ENCODE results near the gene CWC27.

GRCh38 chr5:64835266-64835665, 66.5 kb downstream of the CWC27 start:
- TF ChIP-seq USF2 (CRISPR knock-in tag; IDR thresholded peaks at IDR 0.05) (no peak), ELF4 (CRISPR knock-in tag; IDR thresholded peaks at IDR 0.05; ENCODE audit: low read depth) (no peak), CTCF (IDR thresholded peaks at IDR 0.05) (no peak), PRDM15 (CRISPR knock-in tag; IDR thresholded peaks at IDR 0.05) (no peak), USF1 (CRISPR knock-in tag; IDR thresholded peaks at IDR 0.05) (no peak), NFYB (CRISPR knock-in tag; conservative IDR thresholded peaks at IDR 0.05; ENCODE audit: low read depth) (no peak), ZNF121 (CRISPR knock-in tag; IDR thresholded peaks at IDR 0.05) (no peak), E2F5 (CRISPR knock-in tag; IDR thresholded peaks at IDR 0.05) (no peak), NR3C1 (CRISPR knock-in tag; conservative IDR thresholded peaks at IDR 0.05; ENCODE audit: low read depth) (no peak)

Data from WTC11 (cell line).